GM23338 (cell line): ENCODE measurements around the gene RPS21. TPM values are rescaled to one million over a fixed set of nuclear protein-coding genes. Genes with fewer than 3 reads are reported as not detected.

ENCODE experiments used
- ATAC-seq: fragments of 200-7000 bp; cut with Tn5 transposase; 3 replicates; pipeline ENCODE4 v1.9.1; 2020
- DNase-seq: peaks from one replicate; pipeline ENCODE4 v3.0.0-alpha.2; 2015; ENCODE audit warnings: low spot score
- H2AFZ ChIP-seq: fragments of 200-600 bp; sonication (generic); 2 replicates; pipeline ENCODE4 v1.8.0; 2016; ENCODE audit warnings: antibody characterized with exemption, mild to moderate bottlenecking, moderate library complexity
- H3F3A ChIP-seq: fragments of 200-600 bp; sonication (generic); replicated peaks from 2 replicates; pipeline ENCODE4 v1.8.0; 2017; ENCODE audit warnings: antibody characterized with exemption, mixed run types, low read depth
- H3K27ac ChIP-seq: fragments of 200-600 bp; sonication (generic); 2 replicates; pipeline ENCODE4 v1.6.1; 2016; ENCODE audit warnings: low read depth
- H3K27me3 ChIP-seq: fragments of 200-600 bp; sonication (generic); 2 replicates; pipeline ENCODE4 v1.8.0; 2016; ENCODE audit warnings: mild to moderate bottlenecking, mixed run types, moderate library complexity; ENCODE audit not compliant: insufficient read depth
- H3K36me3 ChIP-seq: fragments of 200-600 bp; sonication (generic); 2 replicates; pipeline ENCODE4 v1.8.0; 2016; ENCODE audit warnings: mild to moderate bottlenecking; ENCODE audit not compliant: insufficient read depth
- H3K4me1 ChIP-seq: fragments of 200-600 bp; sonication (generic); 2 replicates; pipeline ENCODE4 v1.8.0; 2016; ENCODE audit warnings: mild to moderate bottlenecking, moderate library complexity; ENCODE audit not compliant: insufficient read depth
- H3K4me2 ChIP-seq: fragments of 200-600 bp; sonication (generic); 2 replicates; pipeline ENCODE4 v1.7.1; 2017; ENCODE audit warnings: mixed run types
- H3K4me3 ChIP-seq: fragments of 200-600 bp; sonication (generic); 2 replicates; pipeline ENCODE4 v1.6.1; 2016; ENCODE audit warnings: mixed run types
- H3K79me2 ChIP-seq: fragments of 200-600 bp; sonication (generic); replicated peaks from 2 replicates; pipeline ENCODE4 v1.8.0; 2017; ENCODE audit warnings: mild to moderate bottlenecking; ENCODE audit not compliant: insufficient read depth
- H3K9me2 ChIP-seq: fragments of 200-600 bp; sonication (generic); 2 replicates; pipeline ENCODE4 v1.8.0; 2017; ENCODE audit not compliant: insufficient read depth
- H4K20me1 ChIP-seq: fragments of 200-600 bp; sonication (generic); replicated peaks from 2 replicates; pipeline ENCODE4 v1.8.0; 2017; ENCODE audit warnings: mild to moderate bottlenecking; ENCODE audit not compliant: insufficient read depth
- H3K27ac Mint-ChIP-seq: 2 replicates; pipeline ENCODE4 v1.8.0; 2020; ENCODE audit warnings: inconsistent platforms, mild to moderate bottlenecking, moderate library complexity, mixed read lengths
- H3K27me3 Mint-ChIP-seq: 3 replicates; pipeline ENCODE4 v1.8.0; 2022; ENCODE audit warnings: low read depth, mild to moderate bottlenecking, moderate library complexity, mixed read lengths, inconsistent platforms; ENCODE audit not compliant: insufficient read depth, poor library complexity
- H3K36me3 Mint-ChIP-seq: 3 replicates; pipeline ENCODE4 v1.8.0; 2021; ENCODE audit warnings: low read depth, mild to moderate bottlenecking, inconsistent platforms, moderate library complexity, mixed read lengths
- H3K4me1 Mint-ChIP-seq: 3 replicates; pipeline ENCODE4 v1.8.0; 2020; ENCODE audit warnings: mild to moderate bottlenecking, inconsistent platforms, mixed read lengths
- H3K4me3 Mint-ChIP-seq: 3 replicates; pipeline ENCODE4 v1.8.0; 2021; ENCODE audit warnings: moderate library complexity, mild to moderate bottlenecking, inconsistent platforms, mixed read lengths
- H3K9me3 Mint-ChIP-seq: 3 replicates; pipeline ENCODE4 v1.8.0; 2020; ENCODE audit warnings: moderate library complexity, mild to moderate bottlenecking, inconsistent platforms, mixed read lengths
- EZH2 ChIP-seq: fragments of 200-600 bp; sonication (generic); IDR thresholded peaks from one replicate; pipeline ENCODE4 v1.8.0; 2017; ENCODE audit warnings: antibody characterized with exemption, mild to moderate bottlenecking, low read depth; ENCODE audit not compliant: unreplicated experiment
- EZH2phosphoT487 ChIP-seq: fragments of 200-600 bp; sonication (generic); IDR thresholded peaks from one replicate; pipeline ENCODE4 v1.8.1; 2018; ENCODE audit warnings: antibody characterized with exemption; ENCODE audit not compliant: unreplicated experiment
- JUNB ChIP-seq: IDR thresholded peaks from one replicate; pipeline ENCODE4 v1.6.1; 2016; ENCODE audit warnings: antibody characterized with exemption; ENCODE audit not compliant: unreplicated experiment
- NANOG ChIP-seq: IDR thresholded peaks from 2 replicates; pipeline ENCODE4 v1.6.1; 2016; ENCODE audit warnings: antibody characterized with exemption, borderline replicate concordance
- POLR2AphosphoS5 ChIP-seq: IDR thresholded peaks from 2 replicates; pipeline ENCODE4 v1.6.1; 2016; ENCODE audit warnings: antibody characterized with exemption, low read depth
- ZNF331 ChIP-seq: fragments of 250-450 bp; sonication (Bioruptor Pico); IDR thresholded peaks from 2 replicates; pipeline ENCODE4 v1.5.0; 2020; ENCODE audit warnings: low read depth, mild to moderate bottlenecking, moderate library complexity
- polyA plus RNA-seq: library from polyadenylated mRNA; unstranded; fragments of >200 nt; fragmentation: Nextera tagmentation; extraction: Ambion mirVana; gene quantifications from 2 replicates; pipeline ENCODE4 v1.2.1, GENCODE V29; 2016
- total RNA-seq: library from RNA; depleted of rRNA; stranded (reverse); fragments of >200 nt; shearing (Covaris generic); gene quantifications from 2 replicates; pipeline ENCODE4 v1.2.3, GENCODE V29; 2014
- TF ChIP-seq, protein P1 (sequence below): IDR thresholded peaks from one replicate; pipeline ENCODE4 v1.6.1; 2018; ENCODE audit warnings: antibody characterized with exemption; ENCODE audit not compliant: unreplicated experiment

The RPS21 gene
- total and polyA plus RNA-seq, 2 experiments from 2014 or later, result 759 to 2,298 TPM

DNA sequence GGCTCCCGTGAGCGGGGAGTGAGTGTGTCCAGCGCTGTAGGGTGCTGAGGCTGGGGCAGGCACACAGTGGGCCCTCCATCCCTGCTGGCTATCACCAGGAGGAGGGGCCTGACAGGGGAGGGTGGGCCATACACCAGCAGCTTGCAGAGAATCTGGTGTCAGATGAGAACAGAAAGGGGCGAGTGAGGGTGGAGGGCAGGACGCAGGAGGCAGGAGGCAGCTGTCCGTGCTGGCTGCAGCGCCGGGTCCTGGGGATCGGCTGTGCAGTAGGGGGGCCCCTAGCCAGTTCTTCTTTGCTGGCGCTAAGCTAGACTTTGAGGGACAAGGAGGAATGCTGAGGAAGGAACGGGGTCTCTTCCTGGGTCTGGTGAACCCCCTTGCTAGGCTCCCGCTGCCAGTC is 21.7 kb downstream of the RPS21 start:
- Histone ChIP-seq H2AFZ (no peak overlapping the region), H4K20me1 (no peaks in the 10 kb centered on the region; the same call in 1 of the 2 replicates), H3K36me3 (no peaks in the 10 kb centered on the region), H3K79me2 (no peaks in the 10 kb centered on the region), H3K27ac (no peak overlapping the region), H3K27me3 (no peaks in the 10 kb centered on the region), H3K4me2 (no peak overlapping the region), H3K4me3 (no peak overlapping the region), H3F3A (no peaks in the 10 kb centered on the region), H3K4me1 (no peaks in the 10 kb centered on the region; the same call in 1 of the 2 replicates), H3K9me2 (no peaks in the 10 kb centered on the region)
- Mint-ChIP-seq H3K4me1 (peaks cover 9% of the 10 kb centered on the region), H3K4me3 (no peak overlapping the region), H3K27me3 (peaks cover 11% of the 10 kb centered on the region), H3K27ac (no peak overlapping the region), H3K9me3 (no peaks in the 10 kb centered on the region), H3K36me3 (no peaks in the 10 kb centered on the region)
- ATAC-seq, result no peak
- DNase-seq, result no peak
- TF ChIP-seq POLR2AphosphoS5, result no peak
- no peak for TF ChIP-seq EZH2
- TF ChIP-seq, protein P1, sequence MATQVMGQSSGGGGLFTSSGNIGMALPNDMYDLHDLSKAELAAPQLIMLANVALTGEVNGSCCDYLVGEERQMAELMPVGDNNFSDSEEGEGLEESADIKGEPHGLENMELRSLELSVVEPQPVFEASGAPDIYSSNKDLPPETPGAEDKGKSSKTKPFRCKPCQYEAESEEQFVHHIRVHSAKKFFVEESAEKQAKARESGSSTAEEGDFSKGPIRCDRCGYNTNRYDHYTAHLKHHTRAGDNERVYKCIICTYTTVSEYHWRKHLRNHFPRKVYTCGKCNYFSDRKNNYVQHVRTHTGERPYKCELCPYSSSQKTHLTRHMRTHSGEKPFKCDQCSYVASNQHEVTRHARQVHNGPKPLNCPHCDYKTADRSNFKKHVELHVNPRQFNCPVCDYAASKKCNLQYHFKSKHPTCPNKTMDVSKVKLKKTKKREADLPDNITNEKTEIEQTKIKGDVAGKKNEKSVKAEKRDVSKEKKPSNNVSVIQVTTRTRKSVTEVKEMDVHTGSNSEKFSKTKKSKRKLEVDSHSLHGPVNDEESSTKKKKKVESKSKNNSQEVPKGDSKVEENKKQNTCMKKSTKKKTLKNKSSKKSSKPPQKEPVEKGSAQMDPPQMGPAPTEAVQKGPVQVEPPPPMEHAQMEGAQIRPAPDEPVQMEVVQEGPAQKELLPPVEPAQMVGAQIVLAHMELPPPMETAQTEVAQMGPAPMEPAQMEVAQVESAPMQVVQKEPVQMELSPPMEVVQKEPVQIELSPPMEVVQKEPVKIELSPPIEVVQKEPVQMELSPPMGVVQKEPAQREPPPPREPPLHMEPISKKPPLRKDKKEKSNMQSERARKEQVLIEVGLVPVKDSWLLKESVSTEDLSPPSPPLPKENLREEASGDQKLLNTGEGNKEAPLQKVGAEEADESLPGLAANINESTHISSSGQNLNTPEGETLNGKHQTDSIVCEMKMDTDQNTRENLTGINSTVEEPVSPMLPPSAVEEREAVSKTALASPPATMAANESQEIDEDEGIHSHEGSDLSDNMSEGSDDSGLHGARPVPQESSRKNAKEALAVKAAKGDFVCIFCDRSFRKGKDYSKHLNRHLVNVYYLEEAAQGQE, result no peak
- no peak for TF ChIP-seq JUNB
- TF ChIP-seq EZH2phosphoT487, result no peak
- TF ChIP-seq NANOG, result no peak
- no peak for TF ChIP-seq ZNF331 (CRISPR knock-in tag)

DNA sequence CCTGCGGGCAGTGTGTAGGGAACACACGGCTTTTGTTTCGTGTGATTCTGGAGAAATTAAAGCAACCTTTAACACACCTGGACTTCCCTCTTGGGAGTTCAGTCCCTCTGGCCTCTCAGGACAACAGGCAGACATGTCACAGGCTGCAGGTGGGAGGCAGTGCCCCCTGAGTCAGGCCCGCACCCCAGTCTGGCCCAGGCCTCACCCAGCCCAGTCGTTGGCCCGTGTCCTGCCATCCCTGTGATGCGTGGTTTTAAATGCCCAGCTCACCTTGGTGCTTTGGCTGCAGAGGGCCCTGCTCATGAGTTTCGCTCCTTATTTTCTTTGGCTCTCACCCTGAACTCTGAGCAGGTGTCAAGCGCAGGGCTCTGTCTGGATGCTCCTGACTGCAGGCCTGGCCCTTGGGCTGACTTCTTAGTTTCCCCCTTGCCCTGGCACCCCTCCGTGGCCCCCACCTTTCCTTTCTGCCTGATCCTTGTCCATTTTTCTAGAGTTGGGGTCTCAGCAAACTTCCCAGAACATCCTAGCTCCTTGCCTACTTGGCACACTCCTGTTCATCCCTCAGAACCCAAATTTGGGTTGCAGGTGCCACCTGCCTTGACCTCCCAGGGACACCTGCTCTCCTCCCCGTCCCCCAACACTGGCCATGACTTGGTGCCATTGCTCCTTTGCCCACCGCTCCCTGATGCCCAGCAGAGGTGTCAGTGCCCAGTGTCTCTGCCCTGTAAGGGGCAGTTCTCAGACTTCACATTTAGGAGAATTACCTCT is 22.4 kb downstream of the RPS21 start:
- Histone ChIP-seq H3K9me2 (no peaks in the 10 kb centered on the region), H3K79me2 (no peaks in the 10 kb centered on the region), H4K20me1 (no peaks in the 10 kb centered on the region; the same call in 1 of the 2 replicates), H3K4me2 (no peak overlapping the region), H3F3A (no peaks in the 10 kb centered on the region), H3K4me1 (no peaks in the 10 kb centered on the region; the same call in 1 of the 2 replicates), H3K27me3 (no peaks in the 10 kb centered on the region), H3K27ac (no peak overlapping the region), H3K36me3 (no peaks in the 10 kb centered on the region), H3K4me3 (no peak overlapping the region), H2AFZ (no peak overlapping the region)
- Mint-ChIP-seq H3K4me1 (peaks cover 9% of the 10 kb centered on the region), H3K36me3 (no peaks in the 10 kb centered on the region), H3K9me3 (no peaks in the 10 kb centered on the region), H3K4me3 (no peak overlapping the region), H3K27ac (no peak overlapping the region), H3K27me3 (peaks cover 11% of the 10 kb centered on the region)
- DNase-seq (no peak), ATAC-seq (no peak)
- TF ChIP-seq EZH2phosphoT487, result no peak
